H9 (cell line): ENCODE measurements around the gene CTSW. TPM values are rescaled to one million over a fixed set of nuclear protein-coding genes. Genes with fewer than 3 reads are reported as not detected.

ENCODE experiments used
- DNase-seq: peaks from one replicate; pipeline ENCODE4 v3.0.0-alpha.2; 2017
- H2AFZ ChIP-seq: one replicate; pipeline ENCODE4 v1.6.1; 2013; ENCODE audit warnings: mild to moderate bottlenecking, low read length, control low read depth, moderate library complexity
- H2AK5ac ChIP-seq: 2 replicates; pipeline ENCODE4 v1.6.1; 2013; ENCODE audit warnings: low read length, control low read depth, mixed read lengths; ENCODE audit not compliant: insufficient read length
- H2BK120ac ChIP-seq: one replicate; pipeline ENCODE4 v1.6.1; 2013; ENCODE audit warnings: low read depth, mild to moderate bottlenecking, low read length, control low read depth, inconsistent platforms; ENCODE audit not compliant: poor library complexity, severe bottlenecking
- H2BK12ac ChIP-seq: 2 replicates; pipeline ENCODE4 v1.6.1; 2013; ENCODE audit warnings: low read length, control low read depth, mixed read lengths, low read depth; ENCODE audit not compliant: insufficient read length
- H2BK15ac ChIP-seq: 2 replicates; pipeline ENCODE4 v1.6.1; 2013; ENCODE audit warnings: low read depth, low read length, control low read depth
- H2BK20ac ChIP-seq: one replicate; pipeline ENCODE4 v1.6.1; 2013; ENCODE audit warnings: low read depth, mild to moderate bottlenecking, low read length, control low read depth, inconsistent platforms; ENCODE audit not compliant: poor library complexity, severe bottlenecking
- H2BK5ac ChIP-seq: 2 replicates; pipeline ENCODE4 v1.6.1; 2013; ENCODE audit warnings: low read length, control low read depth, mixed read lengths; ENCODE audit not compliant: insufficient read length
- H3K14ac ChIP-seq: 2 replicates; pipeline ENCODE4 v1.6.1; 2013; ENCODE audit warnings: low read length, control low read depth; ENCODE audit not compliant: insufficient read depth
- H3K18ac ChIP-seq: 2 replicates; pipeline ENCODE4 v1.6.1; 2013; ENCODE audit warnings: low read depth, mild to moderate bottlenecking, mixed read lengths, low read length, control low read depth; ENCODE audit not compliant: insufficient read length
- H3K23ac ChIP-seq: 2 replicates; pipeline ENCODE4 v1.6.1; 2013; ENCODE audit warnings: low read length, control low read depth, mixed read lengths, low read depth; ENCODE audit not compliant: insufficient read length
- H3K23me2 ChIP-seq: 2 replicates; pipeline ENCODE4 v1.6.1; 2013; ENCODE audit warnings: low read depth, mild to moderate bottlenecking, mixed read lengths, low read length, control low read depth; ENCODE audit not compliant: insufficient read length, poor library complexity, severe bottlenecking
- H3K27ac ChIP-seq: 2 replicates; pipeline ENCODE4 v1.5.1; 2013; ENCODE audit warnings: low read length, control low read depth, mixed read lengths, low read depth; ENCODE audit not compliant: insufficient read length
- H3K27me3 ChIP-seq: 2 replicates; pipeline ENCODE4 v1.6.1; 2013; ENCODE audit warnings: low read length, control low read depth, inconsistent platforms; ENCODE audit not compliant: insufficient read depth
- H3K4ac ChIP-seq: 2 replicates; pipeline ENCODE4 v1.6.1; 2013; ENCODE audit warnings: low read depth, mild to moderate bottlenecking, control low read depth, inconsistent platforms, low read length, moderate library complexity
- H3K4me1 ChIP-seq: 2 replicates; pipeline ENCODE4 v1.6.1; 2013; ENCODE audit warnings: low read length, control low read depth, inconsistent platforms; ENCODE audit not compliant: insufficient read depth
- H3K4me2 ChIP-seq: 2 replicates; pipeline ENCODE4 v1.6.1; 2013; ENCODE audit warnings: low read length, control low read depth, mixed read lengths; ENCODE audit not compliant: insufficient read length, insufficient read depth
- H3K56ac ChIP-seq: 2 replicates; pipeline ENCODE4 v1.6.1; 2013; ENCODE audit warnings: low read depth, mild to moderate bottlenecking, mixed read lengths, low read length, control low read depth; ENCODE audit not compliant: insufficient read length
- H3K79me1 ChIP-seq: 2 replicates; pipeline ENCODE4 v1.6.1; 2013; ENCODE audit warnings: low read depth, mild to moderate bottlenecking, moderate library complexity, low read length, control low read depth, inconsistent platforms; ENCODE audit not compliant: insufficient read depth, poor library complexity, severe bottlenecking
- H3K79me2 ChIP-seq: 2 replicates; pipeline ENCODE4 v1.6.1; 2013; ENCODE audit warnings: low read length, control low read depth, inconsistent platforms; ENCODE audit not compliant: insufficient read depth
- H3K9ac ChIP-seq: 2 replicates; pipeline ENCODE4 v1.6.1; 2013; ENCODE audit warnings: low read length, control low read depth, mixed read lengths; ENCODE audit not compliant: insufficient read length; ENCODE audit errors: extremely low read depth
- H3K9me3 ChIP-seq: one replicate; pipeline ENCODE4 v1.6.1; 2013; ENCODE audit warnings: low read depth, low read length, inconsistent platforms; ENCODE audit not compliant: control insufficient read depth
- H3T11ph ChIP-seq: one replicate; pipeline ENCODE4 v1.6.1; 2013; ENCODE audit warnings: mild to moderate bottlenecking, low read length, control low read depth, inconsistent platforms
- H4K20me1 ChIP-seq: one replicate; pipeline ENCODE4 v1.6.1; 2013; ENCODE audit not compliant: control insufficient read depth, insufficient read length, insufficient read depth
- H4K5ac ChIP-seq: 2 replicates; pipeline ENCODE4 v1.6.1; 2013; ENCODE audit warnings: low read depth, mild to moderate bottlenecking, mixed read lengths, low read length, control low read depth; ENCODE audit not compliant: insufficient read length
- H4K8ac ChIP-seq: replicated peaks from 2 replicates; pipeline ENCODE4 v1.6.1; 2013; ENCODE audit warnings: low read length, control low read depth, mixed read lengths, low read depth; ENCODE audit not compliant: insufficient read length
- H4K91ac ChIP-seq: 2 replicates; pipeline ENCODE4 v1.6.1; 2013; ENCODE audit warnings: low read depth, mild to moderate bottlenecking, moderate library complexity, mixed read lengths, low read length, control low read depth; ENCODE audit not compliant: insufficient read length
- H3K27ac Mint-ChIP-seq, 3 experiments: 2 replicates in 2 of 3; 3 replicates in 1 of 3; pipeline ENCODE4 v1.8.0; 2020 to 2021; ENCODE audit warnings: mixed read lengths in 3 of 3, mild to moderate bottlenecking in 1 of 3, moderate library complexity in 1 of 3
- H3K27me3 Mint-ChIP-seq: 2 replicates; pipeline ENCODE4 v1.8.0; 2021; ENCODE audit warnings: low read depth, mild to moderate bottlenecking, moderate library complexity, mixed read lengths
- H3K36me3 Mint-ChIP-seq, 3 experiments: 2 replicates in 2 of 3; 3 replicates in 1 of 3; pipeline ENCODE4 v1.8.0; 2020 to 2021; ENCODE audit warnings: low read depth in 3 of 3, mixed read lengths in 3 of 3; ENCODE audit not compliant: insufficient read depth in 1 of 3
- H3K4me1 Mint-ChIP-seq, 2 experiments: 2 replicates each; pipeline ENCODE4 v1.8.0; 2020; ENCODE audit warnings: mixed read lengths in 2 of 2
- H3K4me3 Mint-ChIP-seq, 2 experiments: 2 replicates in 1 of 2; 3 replicates in 1 of 2; pipeline ENCODE4 v1.8.0; 2020 to 2021; ENCODE audit warnings: mild to moderate bottlenecking in 2 of 2, mixed read lengths in 2 of 2, moderate library complexity in 1 of 2
- H3K9me3 Mint-ChIP-seq, 2 experiments: 2 replicates in 1 of 2; 3 replicates in 1 of 2; pipeline ENCODE4 v1.8.0; 2020; ENCODE audit warnings: mild to moderate bottlenecking in 2 of 2, mixed read lengths in 2 of 2, moderate library complexity in 1 of 2
- WGBS: extraction: QIAGEN DNeasy Blood & Tissue Kit; methylation state at CpG from one replicate; pipeline ENCODE4 v1.1.7; 2013; ENCODE audit warnings: missing lambda C conversion rate, low lambda C conversion rate, mixed read lengths; ENCODE audit not compliant: insufficient read length; ENCODE audit errors: extremely low coverage; 5-methylcytosine and 5-hydroxymethylcytosine counted together
- total RNA-seq: library from RNA; stranded (reverse); gene quantifications from 2 replicates; pipeline ENCODE4 v1.2.1, GENCODE V29; 2021
- TF ChIP-seq, protein P1 (sequence below): fragments of 200-600 bp; sonication (generic); conservative IDR thresholded peaks from 3 replicates; pipeline ENCODE4 v1.8.0; 2021; ENCODE audit warnings: antibody characterized with exemption, mild to moderate bottlenecking

CTSW gene
- total RNA-seq, 1 experiment from 2014 or later = not detected

DNA sequence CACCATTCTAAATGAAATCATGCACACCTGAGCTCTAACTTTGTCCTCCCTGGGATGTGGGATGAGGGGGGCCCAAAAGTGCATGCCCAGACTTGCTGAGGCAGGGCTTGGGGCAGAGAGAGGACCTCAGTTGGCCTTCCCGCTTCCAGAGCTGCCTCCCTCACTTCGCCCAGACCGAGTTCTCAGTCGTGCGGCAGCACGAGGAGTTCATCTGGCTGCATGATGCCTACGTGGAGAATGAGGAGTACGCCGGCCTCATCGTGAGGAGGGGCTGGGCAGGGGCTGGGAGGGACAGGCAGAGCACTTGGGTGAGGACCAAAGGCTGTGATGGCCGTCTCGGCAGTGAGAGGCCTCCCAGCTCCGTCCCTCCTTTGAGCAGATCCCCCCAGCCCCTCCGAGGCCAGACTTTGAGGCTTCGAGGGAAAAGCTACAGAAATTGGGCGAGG lies 29.8 kb upstream of the CTSW start:
- no peak for DNase-seq
- H4K91ac ChIP-seq = no peak overlapping the region
- H4K20me1 ChIP-seq = no peaks in the 10 kb centered on the region
- Mint-ChIP-seq H3K36me3 (peaks cover 28 to 37% (median 29%) of the 10 kb centered on the region in 3 experiments), H3K27ac (no peak overlapping the region; a peak in 1 of 7 replicates), H3K4me3 (no peak overlapping the region; a peak in 1 of 5 replicates), H3K27me3 (peaks cover 17% of the 10 kb centered on the region), H3K4me1 (peaks cover 9 to 14% of the 10 kb centered on the region in 2 experiments), H3K9me3 (peaks cover 3 to 7% of the 10 kb centered on the region in 2 experiments; a peak in 2 of 5 replicates)
- no peaks in the 10 kb centered on the region for H3K79me1 ChIP-seq
- no peaks in the 10 kb centered on the region for H3K79me2 ChIP-seq
- H2BK5ac ChIP-seq = no peak overlapping the region
- no peak overlapping the region for H3K9ac ChIP-seq
- H4K8ac ChIP-seq = no peak overlapping the region
- WGBS = no CpG with 5 or more reads among the region's 16 CpGs
- no peak overlapping the region for H3K18ac ChIP-seq
- no peaks in the 10 kb centered on the region for H3K27me3 ChIP-seq
- H3K4ac ChIP-seq = no peak overlapping the region
- no peak overlapping the region for H3K27ac ChIP-seq
- no peak overlapping the region for H3T11ph ChIP-seq
- TF ChIP-seq, protein P1, sequence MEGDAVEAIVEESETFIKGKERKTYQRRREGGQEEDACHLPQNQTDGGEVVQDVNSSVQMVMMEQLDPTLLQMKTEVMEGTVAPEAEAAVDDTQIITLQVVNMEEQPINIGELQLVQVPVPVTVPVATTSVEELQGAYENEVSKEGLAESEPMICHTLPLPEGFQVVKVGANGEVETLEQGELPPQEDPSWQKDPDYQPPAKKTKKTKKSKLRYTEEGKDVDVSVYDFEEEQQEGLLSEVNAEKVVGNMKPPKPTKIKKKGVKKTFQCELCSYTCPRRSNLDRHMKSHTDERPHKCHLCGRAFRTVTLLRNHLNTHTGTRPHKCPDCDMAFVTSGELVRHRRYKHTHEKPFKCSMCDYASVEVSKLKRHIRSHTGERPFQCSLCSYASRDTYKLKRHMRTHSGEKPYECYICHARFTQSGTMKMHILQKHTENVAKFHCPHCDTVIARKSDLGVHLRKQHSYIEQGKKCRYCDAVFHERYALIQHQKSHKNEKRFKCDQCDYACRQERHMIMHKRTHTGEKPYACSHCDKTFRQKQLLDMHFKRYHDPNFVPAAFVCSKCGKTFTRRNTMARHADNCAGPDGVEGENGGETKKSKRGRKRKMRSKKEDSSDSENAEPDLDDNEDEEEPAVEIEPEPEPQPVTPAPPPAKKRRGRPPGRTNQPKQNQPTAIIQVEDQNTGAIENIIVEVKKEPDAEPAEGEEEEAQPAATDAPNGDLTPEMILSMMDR = no peak
- no peak overlapping the region for H4K5ac ChIP-seq
- H2AK5ac ChIP-seq = no peak overlapping the region
- no peak overlapping the region for H2BK12ac ChIP-seq
- no peak overlapping the region for H3K14ac ChIP-seq
- no peak overlapping the region for H3K56ac ChIP-seq
- no peak overlapping the region for H2AFZ ChIP-seq
- H2BK120ac ChIP-seq = no peak overlapping the region
- H2BK15ac ChIP-seq = no peak overlapping the region
- H3K23me2 ChIP-seq = no peaks in the 10 kb centered on the region
- no peak overlapping the region for H3K4me2 ChIP-seq
- no peaks in the 10 kb centered on the region for H3K4me1 ChIP-seq
- no peaks in the 10 kb centered on the region for H3K9me3 ChIP-seq
- H3K23ac ChIP-seq = no peak overlapping the region
- H2BK20ac ChIP-seq = no peak overlapping the region
